ENCODE results near the gene RPS6KA2.
"Not testable (repeated sequence)": the region's sequence is repeated elsewhere in the genome, so short reads cannot be mapped to it uniquely, and the experiment has no call there.

RPS6KA2 gene

DNA sequence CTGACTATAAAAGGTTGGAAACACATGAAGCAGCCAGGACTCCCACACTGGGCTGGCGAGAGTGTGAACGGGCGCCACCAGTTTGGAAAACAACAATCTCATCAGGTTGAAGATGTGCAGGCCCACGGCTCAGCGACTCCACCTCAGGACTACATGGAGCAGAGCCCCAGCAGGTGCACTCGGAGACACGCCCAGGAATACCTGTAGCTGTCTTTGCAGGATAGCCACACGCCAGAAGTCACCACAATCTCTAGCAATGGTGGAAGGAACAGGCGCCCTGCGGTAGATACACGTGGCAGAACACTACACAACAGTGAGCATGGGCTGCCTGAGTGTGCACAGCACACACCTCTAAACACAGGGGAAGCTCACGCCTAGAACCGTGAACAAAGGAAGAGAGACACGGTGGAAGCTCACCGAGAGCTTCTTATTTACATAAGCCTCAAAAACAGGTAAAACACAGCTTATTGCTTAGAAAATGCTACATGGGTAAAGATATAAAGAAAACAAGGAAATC lies 28.7 kb upstream of the RPS6KA2 start:
- no peak for DNase-seq

GRCh38 chr6:166655251-166655650 lies 28.2 kb upstream of the RPS6KA2 start:
- no peak for DNase-seq

GRCh38 chr6:166654573-166654972 lies 27.5 kb upstream of the RPS6KA2 start:
- no peak for DNase-seq

- DNase-seq: no peak
These were observed 26.5 kb upstream of the RPS6KA2 start for GRCh38 chr6:166653639-166653941.

- DNase-seq: no peak
These were observed 24.1 kb upstream of the RPS6KA2 start for GRCh38 chr6:166650824-166651807.

GRCh38 chr6:166650047-166650446 lies 23.0 kb upstream of the RPS6KA2 start:
- DNase-seq: no peak

GRCh38 chr6:166648846-166649245 lies 21.8 kb upstream of the RPS6KA2 start:
- DNase-seq: no peak

DNA sequence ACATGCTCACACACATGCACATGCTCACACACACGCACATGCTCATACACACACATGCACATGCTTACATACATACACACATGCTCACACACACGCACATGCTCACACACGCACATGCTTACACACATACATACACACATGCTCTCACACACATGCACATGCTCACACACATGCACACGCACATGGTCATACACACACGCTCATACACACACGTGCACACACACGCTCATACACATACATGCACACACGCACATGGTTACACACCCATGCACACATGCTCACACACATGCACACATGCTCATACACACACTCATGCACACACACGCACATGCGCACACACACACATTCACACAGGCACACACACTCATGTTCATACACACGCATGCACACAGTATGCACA lies 20.8 kb upstream of the RPS6KA2 start:
- no peak for DNase-seq

GRCh38 chr6:166646716-166647115 lies 19.7 kb upstream of the RPS6KA2 start:
- no peak for DNase-seq

- DNase-seq: no peak
These were observed 18.8 kb upstream of the RPS6KA2 start for GRCh38 chr6:166645896-166646295.

DNA sequence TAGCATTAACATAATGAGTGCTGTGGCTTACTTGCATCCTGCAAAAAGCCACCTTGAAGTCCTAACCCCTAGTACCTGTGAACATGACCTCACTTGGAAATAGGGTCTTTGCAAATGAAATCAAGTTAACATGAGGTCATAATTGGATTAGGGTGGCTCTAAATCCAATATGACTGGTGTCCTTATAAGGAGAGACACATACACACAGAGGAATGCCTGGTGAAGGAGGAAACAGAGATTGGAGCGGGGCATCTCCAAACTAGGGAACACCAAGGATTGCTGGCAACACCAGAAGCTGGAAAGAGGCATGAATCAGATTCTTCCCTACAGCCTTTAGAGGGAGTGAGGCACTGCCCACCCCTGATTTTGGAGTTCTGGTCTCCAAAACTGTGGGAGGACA lies 17.6 kb upstream of the RPS6KA2 start:
- no peak for DNase-seq

DNA sequence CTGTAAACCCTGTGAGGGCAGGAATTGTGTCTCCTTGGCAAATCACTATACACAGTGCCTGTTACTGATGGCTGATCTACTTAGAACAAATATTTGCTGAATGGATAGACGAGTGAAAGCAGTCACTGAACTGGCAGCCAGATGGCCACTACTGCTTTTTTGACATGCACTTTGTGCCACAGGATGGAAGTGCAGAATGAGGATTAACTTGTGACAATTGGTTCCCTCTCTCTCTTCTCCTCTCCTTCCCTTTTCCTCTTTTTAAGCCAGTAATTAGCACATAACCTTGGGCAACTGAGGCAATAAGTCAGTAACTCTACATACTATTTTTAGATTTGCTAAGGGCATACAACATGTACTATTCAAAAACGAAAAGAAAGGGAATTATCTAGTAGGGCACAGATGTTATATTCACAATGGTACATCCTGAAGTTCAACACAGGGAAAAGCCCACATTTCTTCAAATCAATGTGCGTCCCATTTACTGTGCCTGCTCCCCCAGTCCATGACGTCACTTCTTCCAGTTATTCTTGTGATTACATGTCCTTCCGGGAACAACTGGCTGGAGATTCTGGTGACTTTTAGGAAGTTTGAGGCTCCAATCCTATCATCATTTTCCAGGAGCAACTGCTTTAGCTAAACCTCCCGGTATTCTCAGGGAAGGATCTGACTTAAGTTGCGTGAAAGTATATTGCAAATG lies 17.0 kb upstream of the RPS6KA2 start:
- no peak for DNase-seq

GRCh38 chr6:166642646-166643045 lies 15.6 kb upstream of the RPS6KA2 start:
- DNase-seq: no peak

GRCh38 chr6:166640342-166641043 lies 13.4 kb upstream of the RPS6KA2 start:
- DNase-seq: peak; percentile 9

- DNase-seq: no peak
These were observed 12.9 kb upstream of the RPS6KA2 start for GRCh38 chr6:166639921-166640320.

DNA sequence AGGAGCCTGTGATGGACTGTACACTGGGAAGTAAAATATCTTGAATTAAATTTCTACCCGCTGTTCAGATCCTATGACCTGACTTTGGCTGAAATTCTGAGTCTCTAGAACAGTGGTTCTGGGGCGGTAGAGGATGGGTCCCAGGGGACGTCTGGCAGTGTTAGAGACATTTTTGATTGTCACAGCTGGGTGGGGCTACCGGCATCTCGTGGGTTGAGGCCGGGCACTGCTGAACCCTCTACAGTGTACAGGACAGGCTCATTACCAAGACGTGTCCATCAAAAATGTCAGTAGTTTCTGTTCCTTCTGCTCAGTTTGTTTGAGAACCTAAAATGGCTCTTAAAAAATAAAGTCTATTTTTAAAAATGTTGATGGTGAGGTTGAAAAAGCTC lies 11.5 kb upstream of the RPS6KA2 start:
- DNase-seq: no peak

DNA sequence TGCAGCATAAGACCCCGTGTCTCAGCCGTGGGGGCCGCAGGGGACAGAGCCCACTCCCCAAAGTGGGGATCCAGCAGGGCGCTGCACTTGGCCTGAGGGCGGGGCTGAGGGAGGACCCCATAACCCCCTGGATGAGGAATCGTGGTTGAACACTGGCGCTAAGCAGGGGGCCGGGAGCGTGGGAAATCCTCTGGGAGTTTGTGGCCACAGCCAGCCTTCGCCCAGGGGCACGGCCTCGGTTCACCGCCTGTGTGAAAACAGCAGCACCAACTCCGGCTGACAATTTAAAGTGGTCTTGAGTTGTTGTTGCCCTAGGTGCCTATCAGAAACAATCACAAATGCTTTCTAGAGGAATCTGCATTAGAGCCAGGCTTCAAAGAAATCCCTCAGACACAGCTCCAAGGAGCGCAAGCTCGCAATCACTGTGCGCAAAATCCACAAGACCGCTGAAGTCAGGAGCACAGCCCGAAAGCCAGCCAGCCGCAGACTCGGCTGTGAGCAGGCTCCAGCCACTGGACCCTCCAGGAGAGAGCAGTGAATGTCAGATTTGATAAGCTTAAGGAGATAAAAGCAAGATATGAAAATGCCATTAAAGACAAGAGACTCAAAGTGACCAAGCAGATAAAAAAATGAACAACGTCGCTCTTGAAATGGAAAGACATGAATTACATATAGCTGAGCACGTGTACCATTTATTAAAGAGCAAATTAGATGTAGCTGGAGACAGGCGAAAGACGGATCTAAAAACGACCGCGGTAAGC lies 10.9 kb upstream of the RPS6KA2 start:
- no peak for DNase-seq

DNA sequence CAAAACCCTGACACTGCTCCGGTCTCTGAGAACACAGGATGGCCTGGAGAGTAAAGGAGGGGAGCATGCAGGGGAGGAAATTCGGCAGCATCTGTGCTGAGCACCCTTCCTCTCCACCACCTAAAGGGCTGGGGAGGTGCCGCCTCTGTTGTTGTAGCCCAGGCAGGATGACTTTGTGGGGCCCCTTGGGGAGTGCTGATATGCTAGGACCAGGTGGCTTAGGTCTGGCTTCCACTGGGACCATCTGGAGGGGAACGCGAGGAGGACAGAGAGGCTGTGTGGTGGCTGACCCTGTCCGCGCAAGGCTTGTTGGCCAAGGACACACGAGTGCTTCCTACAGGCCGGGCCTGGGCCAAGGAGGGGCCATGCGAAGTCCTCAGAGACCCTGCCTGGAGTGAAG lies 9.9 kb upstream of the RPS6KA2 start:
- no peak for DNase-seq

DNA sequence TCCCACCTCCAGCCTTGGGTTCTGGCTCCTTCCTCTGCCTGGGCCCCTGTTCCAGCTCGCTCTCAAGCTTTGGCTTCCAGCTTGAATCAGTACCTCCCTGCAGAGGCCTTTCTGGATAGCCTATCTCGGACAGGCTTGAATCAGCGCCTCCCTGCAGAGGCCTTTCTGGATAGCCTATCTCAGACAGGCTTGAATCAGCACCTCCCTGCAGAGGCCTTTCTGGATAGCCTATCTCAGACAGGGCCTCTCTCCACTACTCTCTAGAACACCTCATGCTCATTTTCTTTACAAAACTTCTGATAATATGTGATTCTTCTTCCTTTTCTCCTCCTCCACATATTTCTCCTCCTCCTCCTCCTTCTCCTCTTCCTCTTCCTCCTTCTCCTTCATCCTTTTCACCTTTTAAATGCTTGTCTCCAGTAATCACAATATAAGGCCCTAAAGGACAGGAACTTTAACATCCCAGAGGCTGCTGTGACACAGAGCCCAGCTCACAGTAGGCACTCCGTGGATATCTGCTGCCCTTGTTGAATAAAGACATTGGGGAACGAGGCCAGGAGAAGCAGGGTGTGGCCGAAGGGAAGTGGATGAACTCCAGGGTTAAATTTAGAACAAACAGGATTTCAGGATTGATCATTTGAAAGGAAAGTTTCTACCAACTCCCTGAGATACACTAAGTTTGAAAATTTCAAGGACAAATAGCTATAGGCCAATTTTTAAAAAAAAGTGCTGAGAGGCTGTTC lies 9.3 kb upstream of the RPS6KA2 start:
- no peak for DNase-seq

GRCh38 chr6:166635013-166635970 lies 8.2 kb upstream of the RPS6KA2 start:
- DNase-seq: no peak

GRCh38 chr6:166634581-166634980 lies 7.5 kb upstream of the RPS6KA2 start:
- not testable (repeated sequence) for DNase-seq

Data from activated CD4-positive, alpha-beta T cell treated with anti-CD3 and anti-CD28 coated beads for 48 hours (primary cell).